SK-N-SH treated with all-trans-retinoic acid at 6 μM for 48 hours (cell line): Measurements from ENCODE around the gene FBLN5.

Experiments used
- ATAC-seq: fragments of 200-7000 bp; cut with Tn5 transposase; 3 replicates; pipeline ENCODE4 v1.9.1; 2020; ENCODE audit warnings: mild to moderate bottlenecking, moderate library complexity
- ARNTL ChIP-seq: fragments of 450-650 bp; formaldehyde crosslinking; IDR thresholded peaks from 2 replicates; pipeline ENCODE4 v1.5.0; 2020; ENCODE audit warnings: low read depth, mild to moderate bottlenecking, moderate library complexity, borderline replicate concordance
- BACH2 ChIP-seq: fragments of 250-450 bp; sonication (Bioruptor Pico); IDR thresholded peaks from 2 replicates; pipeline ENCODE4 v1.9.0; 2021; ENCODE audit warnings: mild to moderate bottlenecking, borderline replicate concordance
- CREB5 ChIP-seq: fragments of 250-450 bp; sonication (Bioruptor Pico); IDR thresholded peaks from 2 replicates; pipeline ENCODE4 v1.5.1; 2020; ENCODE audit warnings: low read depth, mild to moderate bottlenecking, moderate library complexity
- CSDC2 ChIP-seq: fragments of 250-450 bp; sonication (Bioruptor Pico); IDR thresholded peaks from 2 replicates; pipeline ENCODE4 v1.5.0; 2020; ENCODE audit warnings: mild to moderate bottlenecking, moderate library complexity
- CSRNP3 ChIP-seq: fragments of 250-450 bp; sonication (Bioruptor Pico); IDR thresholded peaks from 2 replicates; pipeline ENCODE4 v1.5.1; 2021; ENCODE audit warnings: mild to moderate bottlenecking, moderate library complexity
- ESRRG ChIP-seq: fragments of 250-450 bp; sonication (Bioruptor Pico); IDR thresholded peaks from 2 replicates; pipeline ENCODE4 v1.6.1; 2021; ENCODE audit warnings: mild to moderate bottlenecking
- GLIS3 ChIP-seq: fragments of 250-450 bp; sonication (Bioruptor Pico); IDR thresholded peaks from 2 replicates; pipeline ENCODE4 v1.5.0; 2020; ENCODE audit warnings: mild to moderate bottlenecking, moderate library complexity
- ISL1 ChIP-seq: fragments of 250-450 bp; sonication (Bioruptor Pico); IDR thresholded peaks from 2 replicates; pipeline ENCODE4 v2.1.2; 2022; ENCODE audit warnings: mild to moderate bottlenecking, moderate library complexity
- OSR1 ChIP-seq: fragments of 250-450 bp; sonication (Bioruptor Pico); IDR thresholded peaks from 2 replicates; pipeline ENCODE4 v1.8.0; 2022; ENCODE audit warnings: moderate library complexity, mild to moderate bottlenecking, inconsistent platforms
- PATZ1 ChIP-seq: fragments of 250-450 bp; sonication (Bioruptor Pico); IDR thresholded peaks from 2 replicates; pipeline ENCODE4 v1.8.0; 2020; ENCODE audit warnings: mild to moderate bottlenecking, moderate library complexity, borderline replicate concordance
- POU6F1 ChIP-seq: fragments of 250-450 bp; sonication (Bioruptor Pico); IDR thresholded peaks from 2 replicates; pipeline ENCODE4 v1.8.0; 2021; ENCODE audit warnings: low read depth, mild to moderate bottlenecking, moderate library complexity, borderline replicate concordance
- PPARA ChIP-seq: fragments of 250-450 bp; sonication (Bioruptor Pico); IDR thresholded peaks from 2 replicates; pipeline ENCODE4 v1.5.0; 2020; ENCODE audit warnings: mild to moderate bottlenecking, borderline replicate concordance
- RARB ChIP-seq: fragments of 250-450 bp; sonication (Bioruptor Pico); IDR thresholded peaks from 2 replicates; pipeline ENCODE4 v1.8.0; 2021; ENCODE audit warnings: mild to moderate bottlenecking, moderate library complexity
- SNAI2 ChIP-seq: fragments of 250-450 bp; sonication (Bioruptor Pico); IDR thresholded peaks from 2 replicates; pipeline ENCODE4 v1.5.0; 2020; ENCODE audit warnings: mild to moderate bottlenecking, moderate library complexity
- TCF4 ChIP-seq: fragments of 250-450 bp; sonication (Bioruptor Pico); IDR thresholded peaks from 2 replicates; pipeline ENCODE4 v1.8.0; 2021; ENCODE audit warnings: mild to moderate bottlenecking, moderate library complexity, borderline replicate concordance
- TOX ChIP-seq: fragments of 250-450 bp; sonication (Bioruptor Pico); IDR thresholded peaks from 2 replicates; pipeline ENCODE4 v1.8.0; 2021; ENCODE audit warnings: mild to moderate bottlenecking, moderate library complexity, borderline replicate concordance
- TSHZ2 ChIP-seq: fragments of 250-450 bp; sonication (Bioruptor Pico); IDR thresholded peaks from 2 replicates; pipeline ENCODE4 v1.5.0; 2020; ENCODE audit warnings: mild to moderate bottlenecking, moderate library complexity
- ZC3H10 ChIP-seq: fragments of 250-450 bp; sonication (Bioruptor Pico); IDR thresholded peaks from 2 replicates; pipeline ENCODE4 v1.5.1; 2021; ENCODE audit warnings: mild to moderate bottlenecking, moderate library complexity
- ZFP30 ChIP-seq: fragments of 450-650 bp; formaldehyde crosslinking; IDR thresholded peaks from 2 replicates; pipeline ENCODE4 v1.5.0; 2022; ENCODE audit warnings: mild to moderate bottlenecking, moderate library complexity
- ZNF565 ChIP-seq: fragments of 450-650 bp; formaldehyde crosslinking; conservative IDR thresholded peaks from 2 replicates; pipeline ENCODE4 v1.5.0; 2020; ENCODE audit warnings: low read depth, mild to moderate bottlenecking, moderate library complexity
- ZNF8 ChIP-seq: fragments of 450-650 bp; formaldehyde crosslinking; IDR thresholded peaks from 2 replicates; pipeline ENCODE4 v1.5.0; 2020; ENCODE audit warnings: mild to moderate bottlenecking, moderate library complexity

The FBLN5 gene

GRCh38 chr14:91876492-91876891 lies 71.0 kb downstream of the FBLN5 start:
- TF ChIP-seq CSDC2 (CRISPR knock-in tag): no peak
- no peak for TF ChIP-seq CREB5 (CRISPR knock-in tag)
- no peak for TF ChIP-seq POU6F1 (CRISPR knock-in tag)
- no peak for TF ChIP-seq RARB
- no peak for TF ChIP-seq GLIS3 (CRISPR knock-in tag)
- TF ChIP-seq ESRRG (CRISPR knock-in tag): no peak
- TF ChIP-seq BACH2 (CRISPR knock-in tag): no peak
- TF ChIP-seq TOX (CRISPR knock-in tag): no peak
- no peak for TF ChIP-seq ZNF8
- no peak for ATAC-seq

- no peak for TF ChIP-seq ZC3H10
- no peak for TF ChIP-seq OSR1
- TF ChIP-seq ZFP30 (CRISPR knock-in tag): no peak
- TF ChIP-seq CSDC2 (CRISPR knock-in tag): no peak
- no peak for TF ChIP-seq ARNTL (CRISPR knock-in tag)
- no peak for TF ChIP-seq TCF4 (CRISPR knock-in tag)
- no peak for TF ChIP-seq SNAI2
- TF ChIP-seq PPARA (CRISPR knock-in tag): no peak
- ATAC-seq: no peak
These were observed 71.8 kb downstream of the FBLN5 start for GRCh38 chr14:91875525-91876286.

GRCh38 chr14:91873471-91874415 lies 73.8 kb downstream of the FBLN5 start:
- ATAC-seq: no peak
- TF ChIP-seq RARB: no peak
- no peak for TF ChIP-seq ISL1
- TF ChIP-seq PATZ1 (CRISPR knock-in tag): no peak
- TF ChIP-seq GLIS3 (CRISPR knock-in tag): no peak
- TF ChIP-seq OSR1: no peak
- TF ChIP-seq ZNF565 (CRISPR knock-in tag): no peak
- no peak for TF ChIP-seq CSDC2 (CRISPR knock-in tag)
- no peak for TF ChIP-seq ZNF8
- TF ChIP-seq CSRNP3 (CRISPR knock-in tag): no peak
- no peak for TF ChIP-seq CREB5 (CRISPR knock-in tag)
- TF ChIP-seq TOX (CRISPR knock-in tag): no peak
- TF ChIP-seq TSHZ2 (CRISPR knock-in tag): no peak
- TF ChIP-seq TCF4 (CRISPR knock-in tag): no peak
- TF ChIP-seq BACH2 (CRISPR knock-in tag): no peak
- no peak for TF ChIP-seq PPARA (CRISPR knock-in tag)
- no peak for TF ChIP-seq ESRRG (CRISPR knock-in tag)
- TF ChIP-seq ZC3H10: no peak
